K562 (cell line): Measurements from ENCODE around the gene SDCCAG8. TPM values are rescaled to one million over a fixed set of nuclear protein-coding genes. Genes with fewer than 3 reads are reported as not detected.
A peak's percentile ranks its signal among the peaks of the same experiment; 100 is the strongest.

ENCODE experiments used
- CBX3 ChIP-seq, 2 experiments: IDR thresholded peaks; 1 replicate in 1 of 2; 2 replicates in 1 of 2; pipeline ENCODE4 v1.6.1; 2012; ENCODE audit warnings: inconsistent platforms in 2 of 2, low read length in 2 of 2, borderline replicate concordance in 1 of 2, control low read depth in 1 of 2
- CHD7 ChIP-seq: fragments of 200-600 bp; sonication (generic); IDR thresholded peaks from one replicate; pipeline ENCODE4 v1.6.1; 2012; ENCODE audit warnings: mild to moderate bottlenecking, low read depth, low read length, inconsistent platforms
- E2F6 ChIP-seq, 2 experiments: IDR thresholded peaks; 2 replicates each; pipeline ENCODE4 v1.6.1; 2011; ENCODE audit warnings: borderline replicate concordance in 1 of 2, control low read depth in 1 of 2, low read depth in 1 of 2, low read length in 1 of 2, mild to moderate bottlenecking in 1 of 2, mixed read lengths in 1 of 2, moderate library complexity in 1 of 2; ENCODE audit not compliant: insufficient read depth in 1 of 2, insufficient read length in 1 of 2, poor library complexity in 1 of 2, severe bottlenecking in 1 of 2; ENCODE audit errors: extremely low read depth in 1 of 2
- POLR2H ChIP-seq: IDR thresholded peaks from 2 replicates; pipeline ENCODE4 v1.6.1; 2016; ENCODE audit warnings: missing genetic modification characterization, low read depth, mild to moderate bottlenecking, control low read depth, missing compliant biosample characterization, moderate library complexity
- USF2 ChIP-seq: sonication (generic); formaldehyde crosslinking; IDR thresholded peaks from 2 replicates; pipeline ENCODE4 v1.5.0; 2020; ENCODE audit warnings: missing genetic modification reagents
- ZHX1 ChIP-seq: fragments of 150-350 bp; conservative IDR thresholded peaks from 2 replicates; pipeline ENCODE4 v1.6.1; 2014; ENCODE audit warnings: low read length
- ZNF175 ChIP-seq: fragments of 200-800 bp; sonication (Bioruptor generic); IDR thresholded peaks from 2 replicates; pipeline ENCODE4 v1.6.1; 2016; ENCODE audit warnings: low read depth, mild to moderate bottlenecking, missing genetic modification characterization, missing compliant biosample characterization
- ZNF324 ChIP-seq: fragments of 250-450 bp; sonication (Bioruptor Pico); IDR thresholded peaks from 2 replicates; pipeline ENCODE4 v1.4.0; 2020; ENCODE audit warnings: mild to moderate bottlenecking
- ZNF583 ChIP-seq: fragments of 250-450 bp; sonication (Bioruptor Pico); IDR thresholded peaks from 2 replicates; pipeline ENCODE4 v1.4.0; 2020
- ZNF766 ChIP-seq: fragments of 200-800 bp; sonication (Bioruptor generic); conservative IDR thresholded peaks from 2 replicates; pipeline ENCODE4 v1.6.1; 2016; ENCODE audit warnings: missing genetic modification characterization, missing compliant biosample characterization
- polyA plus RNA-seq, 8 experiments: library from polyadenylated mRNA; depleted of rRNA in 4 of 8; stranded (reverse) in 5 of 8; unstranded in 3 of 8; fragments of >200 nt; fragmentation: Nextera tagmentation in 2 of 8; fragmentation: Illumina TruSeq in 1 of 8; extraction: Ambion mirVana in 2 of 8; extraction: Trizol in 1 of 8; gene quantifications; 2 replicates each; pipeline versions ENCODE4 v1.2.1 to v1.2.3, GENCODE V29; 2011 to 2014; ENCODE audit warnings: inconsistent platforms in 1 of 8, missing spikeins in 1 of 8
- total RNA-seq, 7 experiments: library from RNA; depleted of rRNA in 6 of 7; stranded (reverse); fragments of >200 nt in 6 of 7; fragmentation: Illumina TruSeq in 2 of 7; extraction: Trizol in 2 of 7; gene quantifications; 2 replicates each; pipeline versions ENCODE4 v1.2.1 to v1.2.3, GENCODE V29; 2011 to 2021; ENCODE audit warnings: low replicate concordance in 1 of 7

Gene SDCCAG8
- total and polyA plus RNA-seq, 9 of the 15 experiments (the other 6 are each of a cell fraction or from before 2014, with no cell fraction given) = 17.9 to 36.7 (median 25.4) TPM

- TF ChIP-seq E2F6 (IDR thresholded peaks at IDR 0.05; ENCODE audit: borderline replicate concordance in 1 of 2, extremely low read depth in 1 of 2, insufficient read depth in 1 of 2, insufficient read length in 1 of 2, low read depth in 1 of 2, low read length in 1 of 2, poor library complexity in 1 of 2, severe bottlenecking in 1 of 2) (peak in 1 of 2 experiments; percentile 39), POLR2H (tag) (peak; percentile 47; the same call in 1 of the 2 replicates), ZNF583 (CRISPR knock-in tag) (no peak), ZNF175 (CRISPR knock-in tag) (no peak), ZNF766 (CRISPR knock-in tag) (peak; percentile 68; the same call in 1 of the 2 replicates), ZNF324 (no peak), USF2 (CRISPR knock-in tag) (no peak), CHD7 (no peak), CBX3 (IDR thresholded peaks at IDR 0.05; ENCODE audit: borderline replicate concordance in 1 of 2, low read length in 2 of 2) (no peak), ZHX1 (no peak)
These were observed 1.5 kb upstream of the SDCCAG8 start (continued) for GRCh38 chr1:243254233-243254926.
